Stimulated activated CD4-positive, alpha-beta T cell treated with anti-CD3 and anti-CD28 coated beads, Interleukin-15, amount 100 ng/mL, for 48 hours (primary cell): ENCODE measurements around the gene CYP3A7.
"Not testable (repeated sequence)": the region's sequence is repeated elsewhere in the genome, so short reads cannot be mapped to it uniquely, and the experiment has no call there.

Experiments
- DNase-seq, 2 donors: peaks; one replicate each; pipeline ENCODE4 v3.0.0-alpha.2; 2020; ENCODE audit warnings: low read depth in 2 of 2

CYP3A7 gene

DNA sequence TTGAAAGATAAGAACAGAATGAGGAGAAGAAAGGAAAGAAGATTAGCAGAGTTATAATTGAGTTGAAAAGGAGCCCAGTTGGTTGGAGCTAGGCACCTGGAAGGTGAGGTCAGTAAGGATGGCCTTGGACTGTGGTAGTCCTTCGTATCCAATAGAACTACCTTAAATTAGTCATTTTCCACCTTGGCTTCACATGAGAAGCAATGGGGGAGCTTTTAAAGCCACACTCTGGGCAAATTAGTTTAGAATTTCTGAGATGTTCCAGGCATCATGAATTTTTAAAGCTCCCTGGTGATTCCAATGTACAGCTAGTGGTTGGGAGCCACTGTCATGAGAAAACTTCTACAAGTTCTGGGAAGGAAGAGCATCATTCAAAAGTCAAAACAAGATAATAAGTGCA, 27.9 kb downstream of the CYP3A7 start:
- DNase-seq = no peak

DNA sequence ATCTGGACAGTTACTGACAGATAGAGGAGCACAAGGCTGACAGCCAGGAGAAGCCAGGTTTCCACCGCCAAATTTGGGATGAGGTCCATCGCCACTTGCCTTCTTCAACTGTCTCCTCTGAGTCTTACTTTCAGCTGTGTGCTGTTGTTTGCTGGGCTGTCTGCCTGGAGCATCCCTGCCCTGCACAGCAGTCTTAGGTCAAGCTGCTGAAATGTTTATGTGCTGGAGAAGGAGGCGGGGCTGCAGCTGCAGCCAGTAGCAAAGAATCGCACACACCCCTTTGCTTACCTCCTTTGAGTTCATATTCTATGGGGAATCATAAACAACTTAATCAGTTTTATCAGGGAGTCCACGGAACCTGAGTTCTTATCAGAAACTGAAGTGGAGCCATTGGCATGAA, 35.0 kb downstream of the CYP3A7 start:
- DNase-seq = no peak

DNA sequence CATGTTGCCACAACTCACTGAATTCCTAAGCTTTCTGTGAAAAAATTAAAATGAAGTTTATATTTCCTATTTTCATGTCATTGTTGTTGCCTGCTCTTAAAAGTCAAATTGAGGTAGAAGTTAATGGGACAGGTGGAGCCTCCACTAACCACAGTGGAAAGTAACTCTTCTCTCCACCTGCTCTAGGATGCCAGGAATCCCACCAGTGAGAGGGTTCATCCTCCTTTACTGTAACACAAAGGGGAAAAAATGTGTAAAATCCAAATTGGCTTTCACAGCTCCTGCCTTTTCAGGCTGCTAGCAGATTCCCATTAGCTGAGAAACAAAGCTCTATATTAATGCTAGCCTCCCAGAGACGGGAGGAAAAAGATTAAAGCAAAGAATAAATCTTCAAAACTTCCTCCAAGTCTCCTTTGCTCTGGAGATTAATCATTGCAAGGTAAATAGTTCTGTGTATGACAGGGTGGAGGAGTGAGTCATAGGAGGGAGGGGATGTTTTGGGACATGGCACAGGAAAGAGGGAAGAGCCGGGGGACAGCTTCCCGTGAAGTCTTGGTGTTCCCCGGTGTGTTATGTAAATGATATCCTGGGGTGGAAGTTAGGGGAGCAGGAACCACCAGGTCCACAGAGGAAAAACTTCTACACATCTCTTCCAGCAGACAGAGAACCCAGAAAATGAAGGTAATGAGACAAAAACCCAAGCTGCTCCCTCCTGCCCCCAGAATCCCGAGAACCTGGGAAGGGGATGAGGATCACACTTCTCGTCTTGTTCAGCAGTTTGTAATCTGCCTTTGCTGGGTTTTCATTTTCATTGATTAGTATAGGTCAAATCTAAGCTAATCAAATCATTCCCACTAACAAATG, 35.9 kb downstream of the CYP3A7 start:
- DNase-seq = not testable (repeated sequence)

DNA sequence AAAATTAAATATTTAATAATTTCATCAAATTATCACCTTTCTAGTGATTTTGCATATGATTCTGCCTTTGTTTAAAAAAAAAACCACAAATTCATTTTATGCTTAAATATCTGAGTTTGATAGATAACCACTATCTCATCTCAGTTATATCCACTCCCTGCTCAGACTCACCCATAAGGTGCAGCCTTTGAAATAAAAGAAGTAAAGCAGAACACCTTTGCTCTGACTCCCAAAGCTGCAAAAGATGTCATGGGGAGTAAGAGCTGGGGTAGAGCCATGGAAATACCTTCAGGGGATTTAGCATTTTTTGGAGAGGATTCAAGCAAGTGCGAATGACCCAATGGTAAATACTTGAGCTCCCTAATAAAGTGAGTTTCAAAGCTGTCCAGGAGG, 40.1 kb downstream of the CYP3A7 start:
- no peak for DNase-seq

DNA sequence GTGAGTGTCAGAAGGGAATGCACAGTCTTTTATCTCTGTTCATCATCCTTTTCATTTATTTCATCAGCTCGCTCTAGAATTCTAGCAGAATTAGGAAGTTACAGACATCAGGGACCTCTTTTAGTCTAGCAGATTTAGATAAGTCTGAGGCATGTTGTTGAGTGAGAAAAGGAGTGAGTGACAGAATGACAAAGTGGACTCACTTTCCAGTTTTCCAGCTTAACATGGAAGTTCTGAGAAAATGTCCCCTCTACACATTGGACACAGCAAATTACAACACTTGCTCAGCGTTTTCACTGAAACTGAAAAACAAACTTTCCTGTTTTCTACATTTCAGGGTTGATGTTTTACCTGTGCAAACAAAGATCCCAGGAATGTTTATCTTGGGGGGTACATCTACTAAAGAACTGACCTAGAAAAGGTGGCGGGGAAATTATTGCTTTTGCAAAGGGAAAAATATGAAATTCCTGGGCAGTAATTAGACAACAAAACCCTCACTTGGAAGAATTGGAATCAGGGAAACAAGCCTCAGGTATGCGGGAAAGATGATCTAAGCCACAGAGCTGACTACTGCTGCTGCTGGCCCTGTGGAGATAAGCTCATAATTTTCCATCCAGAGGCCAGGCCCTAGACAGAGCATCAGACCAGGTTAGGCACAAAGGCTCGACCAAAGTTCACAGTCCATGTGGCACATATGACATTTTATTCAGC, 40.6 kb downstream of the CYP3A7 start:
- DNase-seq = no peak

DNA sequence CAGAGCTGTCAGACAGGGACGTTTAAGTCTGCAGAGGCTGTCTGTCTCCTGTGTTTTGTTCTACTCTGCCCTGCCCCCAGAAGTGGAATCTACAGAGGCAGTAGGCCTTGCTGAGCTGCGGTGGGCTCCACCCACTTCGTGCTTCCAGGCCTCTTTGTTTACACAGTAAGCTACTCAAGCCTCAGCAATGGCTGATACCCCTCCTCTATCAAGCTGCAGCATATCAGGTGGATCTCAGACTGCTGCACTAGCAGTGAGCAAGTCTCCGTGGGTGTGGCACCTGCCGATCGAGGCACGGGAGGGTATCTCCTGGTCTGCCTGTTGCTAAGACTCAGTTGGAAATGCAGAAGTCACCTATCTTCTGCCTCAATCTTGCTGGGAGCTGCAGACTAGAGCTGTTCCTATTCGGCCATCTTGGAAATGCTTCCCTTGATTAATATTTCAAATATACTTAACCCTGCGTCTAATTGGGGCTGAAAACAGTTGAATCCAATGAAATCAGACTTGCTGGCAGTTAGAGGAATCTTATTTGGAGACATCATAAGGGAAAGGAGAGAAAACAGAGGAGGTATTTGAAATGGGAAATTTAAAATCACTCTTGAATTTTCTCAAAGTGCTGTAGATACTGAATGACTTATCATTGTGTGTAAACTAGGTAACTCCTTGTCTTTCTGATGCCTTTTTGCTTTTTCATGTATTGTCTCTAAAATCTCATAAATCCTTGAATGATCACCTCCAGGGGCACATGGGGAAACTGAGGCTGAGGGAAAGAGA, 41.4 kb downstream of the CYP3A7 start:
- DNase-seq = no peak

DNA sequence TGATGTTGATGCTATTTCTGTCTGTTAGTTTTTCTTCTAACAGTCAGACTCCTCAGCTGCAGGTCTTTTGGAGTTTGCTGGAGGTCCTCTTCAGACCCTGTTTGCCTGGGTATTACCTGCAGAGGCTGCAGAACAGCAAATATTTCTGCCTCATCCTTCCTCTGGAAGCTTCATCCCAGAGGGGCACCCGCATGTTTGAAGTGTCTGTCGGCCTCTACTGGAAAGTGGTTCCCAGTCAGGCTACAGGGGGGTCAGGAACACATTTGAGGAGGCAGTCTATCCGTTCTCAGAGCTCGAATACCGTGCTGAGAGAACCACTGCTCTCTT, 41.9 kb downstream of the CYP3A7 start:
- DNase-seq = no peak

DNA sequence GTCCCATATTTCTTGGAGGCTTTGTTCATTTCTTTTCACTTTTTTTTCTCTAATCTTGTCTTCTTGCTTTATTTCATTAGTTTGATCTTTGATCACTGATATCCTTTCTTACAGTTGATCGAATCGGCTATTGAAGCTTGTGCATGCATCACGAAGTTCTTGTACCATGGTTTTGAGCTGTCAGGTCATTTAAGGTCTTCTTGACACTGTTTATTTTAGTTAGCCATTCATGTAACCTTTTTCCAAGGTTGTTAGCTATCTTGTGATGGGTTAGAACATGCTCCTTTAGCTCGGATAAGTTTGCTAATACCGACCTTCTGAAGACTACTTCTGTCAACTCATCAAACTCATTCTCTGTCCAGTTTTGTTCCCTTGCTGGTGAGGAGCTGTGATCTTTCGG, 42.4 kb downstream of the CYP3A7 start:
- not testable (repeated sequence) for DNase-seq

DNA sequence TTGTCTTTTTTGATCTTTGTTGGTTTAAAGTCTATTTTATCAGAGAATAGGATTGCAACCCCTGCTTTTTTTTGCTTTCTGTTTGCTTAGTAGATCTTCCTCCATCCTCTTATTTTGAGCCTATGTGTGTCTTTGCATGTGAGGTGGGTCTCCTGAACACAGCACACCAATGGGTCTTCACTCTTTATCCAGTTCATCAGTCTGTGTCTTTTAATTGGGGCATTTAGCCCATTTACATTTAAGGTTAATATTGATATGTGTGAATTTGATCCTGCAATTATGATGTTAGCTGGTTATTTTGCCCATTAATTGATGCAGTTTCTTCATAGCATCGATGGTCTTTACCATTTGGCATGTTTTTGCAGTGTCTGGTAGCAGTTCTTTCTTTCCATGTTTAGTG, 43.3 kb downstream of the CYP3A7 start:
- not testable (repeated sequence) for DNase-seq

DNA sequence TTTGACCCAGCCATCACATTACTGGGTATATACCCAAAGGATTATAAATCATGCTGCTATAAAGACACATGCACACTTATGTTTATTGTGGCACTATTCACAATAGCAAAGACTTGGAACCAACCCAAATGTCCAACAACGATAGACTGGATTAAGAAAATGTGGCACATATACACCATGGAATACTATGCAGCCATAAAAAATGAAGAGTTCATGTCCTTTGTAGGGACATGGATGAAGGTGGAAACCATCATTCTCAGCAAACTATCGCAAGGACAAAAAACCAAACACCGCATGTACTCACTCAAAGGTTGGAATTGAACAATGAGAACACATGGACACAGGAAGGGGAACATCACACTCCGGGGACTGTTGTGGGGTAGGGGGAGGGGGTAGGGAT, 44.1 kb downstream of the CYP3A7 start:
- DNase-seq = not testable (repeated sequence)

DNA sequence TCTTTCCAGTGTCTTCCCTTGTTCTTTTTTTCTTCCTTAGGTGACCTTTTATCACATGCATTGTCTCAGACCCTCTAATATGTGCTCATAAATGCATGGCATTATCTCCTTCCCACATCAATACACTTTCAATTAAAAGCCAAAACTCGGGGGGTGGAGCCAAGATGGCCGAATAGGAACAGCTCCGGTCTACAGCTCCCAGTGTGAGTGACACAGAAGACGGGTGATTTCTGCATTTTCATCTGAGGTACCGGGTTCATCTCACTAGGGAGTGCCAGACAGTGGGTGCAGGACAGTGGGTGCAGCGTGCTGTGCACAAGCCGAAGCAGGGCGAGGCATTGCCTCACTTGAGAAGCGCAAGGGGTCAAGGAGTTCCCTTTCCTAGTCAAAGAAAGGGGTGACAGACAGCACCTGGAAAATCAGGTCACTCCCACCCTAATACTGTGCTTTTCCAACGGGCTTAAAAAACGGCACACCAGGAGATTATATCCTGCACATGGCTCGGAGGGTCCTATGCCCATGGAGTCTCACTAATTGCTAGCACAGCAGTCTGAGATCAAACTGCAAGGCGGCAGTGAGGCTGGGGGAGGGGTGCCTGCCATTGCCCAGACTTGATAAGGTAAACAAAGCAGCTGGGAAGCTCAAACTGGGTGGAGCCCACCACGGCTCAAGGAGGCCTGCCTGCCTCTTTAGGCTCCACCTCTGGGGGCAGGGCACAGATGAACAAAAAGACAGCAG, 49.0 kb downstream of the CYP3A7 start:
- not testable (repeated sequence) for DNase-seq

DNA sequence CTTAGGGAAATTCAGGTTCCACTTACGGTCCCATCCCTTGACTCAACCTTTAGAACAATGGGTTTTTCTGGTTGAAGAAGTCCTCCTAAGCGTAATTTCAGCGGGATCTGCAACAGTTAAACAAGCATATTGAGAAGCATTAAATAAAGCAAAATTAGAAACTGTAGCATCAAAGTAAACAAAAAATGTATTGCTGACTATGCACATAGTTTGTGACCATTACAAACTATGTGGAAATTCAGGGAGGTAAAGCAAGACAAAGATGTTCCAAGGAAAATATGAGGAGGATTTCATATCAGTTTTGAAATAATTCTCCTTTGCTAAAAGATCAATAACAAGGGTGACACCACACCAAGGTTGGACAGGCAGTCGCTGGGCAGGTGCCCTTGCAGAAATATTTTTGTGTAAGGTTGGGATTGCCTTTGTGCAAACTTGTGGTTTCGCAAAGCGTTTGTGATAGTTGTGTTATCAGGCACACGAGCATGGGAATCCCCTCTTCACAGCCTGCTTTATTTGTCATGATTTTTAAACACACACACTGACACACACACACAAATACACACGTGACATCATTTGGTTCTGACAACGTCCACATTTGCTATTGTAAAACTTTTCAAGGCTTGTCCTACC, 49.8 kb downstream of the CYP3A7 start:
- DNase-seq = no peak

DNA sequence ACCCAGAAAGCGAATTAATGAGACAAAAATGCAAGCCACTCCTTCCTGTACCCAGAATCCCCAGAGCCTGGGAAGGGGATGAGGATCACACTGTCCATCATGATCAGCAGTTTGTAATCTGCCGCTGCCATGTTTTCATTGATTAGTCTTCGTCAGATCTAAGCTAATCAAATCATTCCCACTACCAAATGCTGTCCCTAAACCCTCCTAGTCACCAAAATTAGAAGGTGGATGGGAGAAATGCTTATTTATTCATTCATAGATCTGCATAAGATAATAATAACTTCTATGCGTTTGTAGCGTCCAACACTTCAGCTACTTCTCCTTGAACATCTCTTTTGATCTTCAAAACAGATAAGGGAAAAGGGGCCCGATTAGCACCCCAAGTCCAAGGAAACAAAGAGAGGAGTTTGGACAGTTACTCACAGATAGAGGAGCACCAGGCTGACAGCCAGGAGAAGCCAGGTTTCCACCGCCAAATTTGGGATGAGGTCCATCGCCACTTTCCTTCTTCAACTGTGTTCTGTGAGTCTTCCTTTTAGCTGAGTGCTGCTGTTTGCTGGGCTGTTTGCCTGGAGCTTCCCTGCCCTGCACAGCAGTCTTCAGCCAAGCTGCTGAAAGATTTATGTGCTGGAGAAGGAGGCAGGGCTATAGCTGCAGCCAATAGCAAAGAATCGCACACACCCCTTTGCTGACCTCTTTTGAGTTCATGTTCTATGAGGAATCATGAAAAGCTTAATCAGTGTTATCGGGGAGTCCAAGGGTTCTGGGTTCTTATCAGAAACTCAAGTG, 55.4 kb downstream of the CYP3A7 start, which contains the start of gene CYP3A5:
Gene CYP3A5, minus strand, starts transcription at position 597 of the 792 bp plus-strand sequence. Its CDS starts 100 bp downstream, at position 497.
- DNase-seq = no peak

DNA sequence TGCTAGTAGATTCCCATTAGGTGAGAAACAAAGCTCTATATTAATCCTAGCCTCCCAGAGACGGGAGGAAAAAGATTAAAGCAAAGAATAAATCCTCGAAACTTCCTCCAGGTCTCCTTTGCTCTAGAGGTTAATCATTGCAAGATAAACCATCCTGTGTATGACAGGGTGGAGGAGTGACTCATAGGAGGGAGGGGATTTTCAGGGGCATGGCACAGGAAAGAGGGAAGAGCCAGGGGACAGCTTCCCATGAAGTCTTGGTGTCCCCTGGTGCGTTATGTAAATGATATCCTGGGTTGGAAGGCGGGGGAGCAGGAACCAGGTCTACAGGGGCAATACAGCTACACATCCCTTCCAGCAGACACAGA, 56.0 kb downstream of the CYP3A7 start:
- DNase-seq = no peak

DNA sequence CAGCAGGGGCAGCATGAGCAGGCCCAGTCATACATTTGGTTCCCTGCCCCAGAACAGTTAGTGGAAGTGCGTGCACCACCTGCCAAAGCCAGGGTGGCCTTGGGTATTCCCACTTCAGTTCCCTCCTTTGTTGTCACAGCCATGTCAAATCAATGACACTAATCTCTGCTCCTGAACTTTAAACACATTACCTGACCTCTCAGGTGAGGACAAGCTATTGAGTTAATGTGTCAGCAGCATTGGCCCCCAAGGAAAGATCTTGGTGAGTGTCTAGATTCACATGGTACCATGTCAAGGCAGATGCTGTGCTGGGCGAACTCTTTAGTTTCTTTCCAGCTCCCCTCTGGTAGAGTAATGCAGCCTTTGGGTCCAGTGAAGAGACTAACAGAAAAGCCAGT, 57.3 kb downstream of the CYP3A7 start:
- no peak for DNase-seq

DNA sequence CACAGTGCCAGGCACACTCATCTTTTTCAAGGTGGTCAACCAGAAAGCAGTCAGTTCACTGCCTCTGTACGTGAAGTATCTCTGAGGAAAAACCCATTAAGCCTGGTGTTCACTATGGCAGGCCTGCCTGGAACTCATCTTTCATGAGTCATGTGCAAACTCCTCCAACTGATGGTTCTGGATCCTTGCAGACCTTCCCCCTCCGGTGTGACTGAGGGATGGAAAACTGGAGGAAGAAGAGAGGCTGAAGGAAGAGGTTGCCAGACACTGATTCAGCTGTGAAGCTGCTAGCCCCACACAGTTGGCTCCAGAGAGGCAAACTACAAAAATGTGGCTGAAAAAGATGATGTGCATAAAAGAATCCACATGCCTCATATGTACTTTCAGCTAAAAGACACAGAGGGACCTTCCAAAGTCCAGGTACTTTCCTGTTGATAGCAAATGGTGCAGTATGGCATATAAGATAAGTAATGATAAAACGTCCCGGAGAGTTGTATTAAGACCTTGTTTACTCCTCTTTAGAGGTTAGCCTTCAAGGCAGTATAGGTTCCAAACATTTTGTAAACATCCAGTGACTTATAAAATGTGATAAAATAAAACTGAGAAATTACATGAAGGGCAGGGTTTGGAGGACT, 57.9 kb downstream of the CYP3A7 start:
- no peak for DNase-seq

DNA sequence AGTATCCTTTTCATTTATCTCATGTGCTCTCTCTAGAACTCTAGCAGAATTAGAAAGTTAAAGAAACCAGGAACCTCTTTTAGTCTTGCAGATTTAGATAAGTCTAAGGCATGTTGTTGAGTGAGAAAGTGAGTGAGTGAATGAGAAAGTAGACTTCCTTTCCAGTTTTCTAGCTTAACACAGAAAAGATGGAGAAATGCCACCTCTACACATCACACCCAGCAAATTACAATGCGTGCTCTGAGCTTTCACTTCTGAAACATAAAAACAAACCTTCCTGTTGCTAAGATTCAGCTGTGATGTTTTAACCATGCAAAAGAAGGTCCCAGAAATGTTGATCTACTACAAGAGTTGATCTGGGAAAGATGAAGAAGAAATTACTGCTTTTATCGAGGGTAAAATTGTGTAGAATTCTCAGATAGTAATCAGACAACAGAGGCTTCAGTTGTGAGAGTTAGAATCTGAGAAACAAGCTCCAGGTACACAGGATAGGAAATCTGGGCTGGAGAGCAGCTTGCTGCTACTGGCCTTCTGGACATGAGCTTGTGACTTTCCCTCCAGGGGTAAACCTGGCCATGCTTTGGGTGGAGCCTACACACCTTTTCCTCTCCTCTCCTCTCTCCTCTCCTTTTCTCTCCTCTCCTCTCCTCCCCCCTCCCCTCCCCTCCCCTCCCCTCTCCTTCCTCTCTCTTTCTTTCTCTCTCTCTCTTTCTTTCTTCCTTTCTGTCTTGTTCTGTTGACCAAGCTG, 59.8 kb downstream of the CYP3A7 start:
- DNase-seq = no peak

DNA sequence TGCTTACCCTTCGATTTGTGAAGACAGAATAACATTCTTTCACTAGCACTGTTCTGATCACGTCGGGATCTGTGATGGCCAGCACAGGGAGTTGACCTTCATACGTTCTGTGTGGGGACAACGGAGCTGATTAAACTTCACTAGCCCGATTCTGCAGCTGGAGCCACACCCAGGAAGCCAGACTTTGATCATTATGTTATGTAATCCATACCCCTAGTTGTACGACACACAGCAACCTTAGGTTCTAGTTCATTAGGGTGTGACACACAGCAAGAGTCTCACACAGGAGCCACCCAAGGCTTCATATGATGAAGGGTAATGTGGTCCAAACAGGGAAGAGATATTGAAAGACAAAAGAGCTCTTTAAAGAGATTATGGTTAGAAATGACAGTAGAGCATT, 62.4 kb downstream of the CYP3A7 start:
- no peak for DNase-seq

DNA sequence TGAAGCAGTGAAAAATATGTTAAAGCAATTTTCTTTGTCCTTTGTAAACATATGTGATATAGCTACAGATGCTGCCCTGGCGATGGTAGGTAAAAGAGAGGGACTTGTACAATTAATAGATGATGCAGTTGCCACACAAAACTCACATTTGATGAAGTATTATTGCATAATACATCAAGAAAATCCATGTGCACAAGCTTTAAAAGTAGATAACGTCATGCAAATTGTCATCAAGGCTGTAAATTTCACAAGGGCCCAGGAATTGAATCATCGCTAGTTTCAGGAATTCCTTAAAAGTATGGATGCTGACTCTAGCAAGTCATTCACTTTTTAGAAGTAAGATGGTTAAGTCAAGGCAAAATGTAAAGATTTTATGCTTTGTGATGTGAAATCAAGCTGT, 65.2 kb downstream of the CYP3A7 start:
- DNase-seq = no peak
